Activated naive CD4-positive, alpha-beta T cell treated with anti-CD3 and anti-CD28 coated beads, Interleukin-2, amount 50 U/mL, for 72 hours (primary cell): Measurements from ENCODE around the gene MIB1. TPM values are rescaled to one million over a fixed set of nuclear protein-coding genes. Genes with fewer than 3 reads are reported as not detected.
A peak's percentile ranks its signal among the peaks of the same experiment; 100 is the strongest.
"Not testable (repeated sequence)": the region's sequence is repeated elsewhere in the genome, so short reads cannot be mapped to it uniquely, and the experiment has no call there.

Experiments
- ATAC-seq, 2 donors: fragments of 150-1000 bp; cut with Tn5 transposase; 2 replicates each; pipeline ENCODE4 v1.10.0; 2021; ENCODE audit warnings: mild to moderate bottlenecking in 2 of 2, moderate library complexity in 2 of 2
- DNase-seq, 2 donors: peaks; one replicate each; pipeline ENCODE4 v3.0.0; 2021 to 2022; ENCODE audit warnings: low spot score in 2 of 2
- H3K27ac Mint-ChIP-seq, 2 donors: one replicate each; pipeline ENCODE4 v1.8.0; 2022; ENCODE audit warnings: mild to moderate bottlenecking in 2 of 2, mixed read lengths in 2 of 2
- H3K36me3 Mint-ChIP-seq, 2 donors: one replicate each; pipeline ENCODE4 v1.8.0; 2022; ENCODE audit warnings: mixed read lengths in 2 of 2
- H3K9me3 Mint-ChIP-seq, 2 donors: one replicate each; pipeline ENCODE4 v1.8.0; 2022; ENCODE audit warnings: mixed read lengths in 2 of 2
- total RNA-seq, 2 donors: library from RNA; stranded (reverse); gene quantifications; one replicate each; pipeline ENCODE4 v1.2.3, GENCODE V29; 2022

Gene MIB1
- total RNA-seq, 2 donors from 2014 or later, result 32.5 to 43.7 TPM

DNA sequence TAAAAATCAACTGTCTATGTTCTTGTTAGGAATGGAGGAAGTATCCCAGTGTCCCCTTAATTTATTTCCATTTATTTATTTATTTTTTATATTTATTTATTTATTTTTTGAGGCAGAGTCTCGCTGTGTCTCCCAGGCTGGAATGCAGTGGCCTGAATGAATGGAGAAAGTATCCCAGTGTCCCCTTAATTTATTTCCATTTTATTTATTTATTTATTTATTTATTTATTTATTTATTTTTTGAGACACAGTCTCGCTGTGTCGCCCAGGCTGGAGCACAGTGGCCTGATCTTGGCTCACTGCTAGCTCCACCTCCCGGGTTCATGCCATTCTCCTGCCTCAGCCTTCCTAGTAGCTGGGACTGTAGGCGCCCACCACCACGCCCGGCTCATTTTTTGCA is 34.1 kb downstream of the MIB1 start:
- Mint-ChIP-seq H3K27ac (no peak overlapping the region), H3K36me3 (peaks cover 5 to 6% of the 10 kb centered on the region in 2 donors), H3K9me3 (no peaks in the 10 kb centered on the region)
- DNase-seq (no peak), ATAC-seq (no peak)

- no peaks in the 10 kb centered on the region for H3K9me3 Mint-ChIP-seq
- H3K27ac Mint-ChIP-seq, result peak overlapping the region in 1 of 2 donors; percentile 47
- H3K36me3 Mint-ChIP-seq, result peaks cover 5 to 20% of the 10 kb centered on the region in 2 donors
- ATAC-seq (no peak), DNase-seq (no peak)
Measured at GRCh38 chr18:21777814-21778213, 37.2 kb downstream of the MIB1 start.

DNA sequence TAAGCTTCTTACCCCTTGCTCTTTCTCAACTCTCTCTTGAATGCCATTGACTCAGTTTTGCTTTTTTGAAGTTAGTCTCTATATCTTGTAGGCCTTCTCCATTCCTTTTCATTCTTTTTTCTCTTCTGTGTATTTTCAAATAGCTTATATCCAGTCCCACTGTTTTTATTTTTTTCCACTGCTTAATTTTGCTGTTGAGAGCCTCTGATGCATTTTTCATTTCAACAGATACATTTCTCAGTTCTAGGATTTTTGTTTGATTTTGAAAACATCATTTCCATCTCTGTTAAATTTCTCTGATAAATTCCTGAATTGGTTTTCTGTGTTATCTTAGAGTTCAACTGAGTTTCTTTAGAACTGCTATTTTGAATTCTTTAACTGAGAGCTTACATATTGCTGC is 45.9 kb downstream of the MIB1 start:
- Mint-ChIP-seq H3K9me3 (peaks cover 0 to 14% of the 10 kb centered on the region in 2 donors), H3K36me3 (peaks cover 36 to 49% of the 10 kb centered on the region in 2 donors)

DNA sequence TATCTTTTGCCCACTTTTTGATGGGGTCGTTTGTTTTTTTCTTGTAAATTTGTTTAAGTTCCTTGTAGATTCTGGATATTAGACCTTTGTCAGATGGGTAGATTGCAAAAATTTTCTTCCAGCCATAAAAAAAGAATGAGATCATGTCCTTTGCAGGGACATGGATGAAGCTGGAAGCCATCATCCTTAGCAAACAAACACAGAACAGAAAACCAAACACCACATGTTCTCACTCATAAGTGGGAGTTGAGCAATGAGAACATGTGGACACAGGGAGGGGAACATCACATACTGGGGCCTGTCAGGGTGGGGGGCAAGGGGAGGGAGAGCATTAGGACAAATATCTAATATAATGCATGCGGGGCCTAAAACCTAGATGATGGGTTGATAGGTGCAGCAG is 55.5 kb downstream of the MIB1 start:
- not testable (repeated sequence) for ATAC-seq

More for the DNA sequence above, 45.9 kb downstream of the MIB1 start:
- DNase-seq (no peak), ATAC-seq (no peak)
- H3K27ac Mint-ChIP-seq, result no peak overlapping the region

GRCh38 chr18:21798126-21798525 is 57.5 kb downstream of the MIB1 start:
- peaks cover 6% of the 10 kb centered on the region in 2 donors for H3K36me3 Mint-ChIP-seq
- DNase-seq (no peak), ATAC-seq (no peak)
- no peak overlapping the region for H3K27ac Mint-ChIP-seq
- H3K9me3 Mint-ChIP-seq, result no peaks in the 10 kb centered on the region

More for the DNA sequence above, 55.5 kb downstream of the MIB1 start:
- not testable (repeated sequence) for H3K9me3 Mint-ChIP-seq, DNase-seq, H3K36me3 Mint-ChIP-seq, H3K27ac Mint-ChIP-seq

- Mint-ChIP-seq H3K27ac (no peak overlapping the region), H3K9me3 (no peaks in the 10 kb centered on the region), H3K36me3 (peaks cover 6% of the 10 kb centered on the region in 2 donors)
- no peak for DNase-seq
- no peak for ATAC-seq
Measured at GRCh38 chr18:21799721-21800120, 59.1 kb downstream of the MIB1 start.

DNA sequence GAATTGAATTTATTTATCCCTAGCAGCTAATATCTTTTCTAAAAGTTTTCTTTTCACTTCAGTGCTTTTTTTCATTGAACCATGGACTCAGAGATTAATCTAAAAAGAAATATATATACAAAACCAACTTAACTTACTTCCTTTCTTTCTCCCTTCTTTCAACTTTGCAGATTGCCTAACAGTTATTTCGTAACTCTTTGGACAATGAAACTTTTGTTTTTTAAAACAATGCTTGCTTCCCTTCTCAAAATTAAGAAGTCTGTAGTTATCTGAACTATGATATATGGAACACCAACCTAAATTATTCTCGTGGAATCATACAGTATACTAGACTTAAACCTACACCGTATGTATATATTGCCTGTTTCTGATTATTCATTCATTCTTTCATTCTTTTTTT is 62.9 kb downstream of the MIB1 start:
- H3K36me3 Mint-ChIP-seq, result peaks cover 4 to 8% of the 10 kb centered on the region in 2 donors
- no peaks in the 10 kb centered on the region for H3K9me3 Mint-ChIP-seq
- ATAC-seq (no peak), DNase-seq (no peak)
- no peak overlapping the region for H3K27ac Mint-ChIP-seq

- no peak for ATAC-seq
Measured at GRCh38 chr18:21805771-21806366, 65.3 kb downstream of the MIB1 start.

DNA sequence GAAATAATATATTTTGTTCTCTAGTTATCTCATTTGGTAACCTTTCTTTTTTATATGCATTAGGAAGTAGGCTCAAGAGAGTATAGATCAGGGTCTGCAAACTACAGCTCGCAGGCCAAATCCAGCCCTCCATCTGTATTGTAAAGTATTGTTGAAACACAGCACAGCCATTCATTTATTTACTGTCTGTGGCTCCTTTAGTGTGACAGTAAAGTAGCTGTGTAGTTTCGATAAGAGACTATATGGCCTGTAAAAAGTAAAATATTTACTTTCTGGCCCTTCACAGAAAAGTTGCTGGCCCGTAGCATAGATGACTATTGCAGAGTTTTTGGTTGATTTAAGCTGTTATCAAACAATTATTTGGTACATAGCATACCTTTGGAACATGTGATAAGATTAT is 67.6 kb downstream of the MIB1 start:
- Mint-ChIP-seq H3K27ac (no peak overlapping the region), H3K9me3 (no peaks in the 10 kb centered on the region), H3K36me3 (peaks cover 18 to 27% of the 10 kb centered on the region in 2 donors)

More at GRCh38 chr18:21805771-21806366, 65.3 kb downstream of the MIB1 start:
- no peak for DNase-seq
- Mint-ChIP-seq H3K36me3 (peaks cover 24 to 27% of the 10 kb centered on the region in 2 donors), H3K9me3 (no peaks in the 10 kb centered on the region), H3K27ac (no peak overlapping the region)

GRCh38 chr18:21809725-21810124 is 69.1 kb downstream of the MIB1 start:
- H3K36me3 Mint-ChIP-seq, result peaks cover 18 to 27% of the 10 kb centered on the region in 2 donors

More for the DNA sequence above, 67.6 kb downstream of the MIB1 start:
- ATAC-seq (no peak), DNase-seq (no peak)

DNA sequence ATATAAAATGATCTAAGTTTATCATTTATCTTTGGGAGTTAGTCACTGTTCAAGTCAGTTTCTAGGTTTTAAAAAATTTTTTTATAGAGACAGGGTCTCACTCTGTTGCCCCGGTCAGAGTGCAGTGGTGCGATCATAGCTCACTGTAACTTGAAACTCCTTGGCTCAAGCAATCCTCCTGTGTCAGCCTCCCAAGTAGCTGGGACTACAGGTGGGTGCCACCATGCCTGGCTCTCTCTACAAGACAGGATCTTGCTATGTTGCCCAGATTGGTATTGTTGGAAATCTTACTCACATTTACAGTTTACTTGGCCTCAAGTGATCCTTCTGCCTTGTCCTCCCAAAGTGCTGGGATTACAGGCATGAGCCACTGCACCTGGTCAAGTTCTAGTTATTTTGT is 74.5 kb downstream of the MIB1 start:
- peaks cover 9 to 13% of the 10 kb centered on the region in 2 donors for H3K36me3 Mint-ChIP-seq
- DNase-seq (no peak), ATAC-seq (no peak)
- no peaks in the 10 kb centered on the region for H3K9me3 Mint-ChIP-seq
- no peak overlapping the region for H3K27ac Mint-ChIP-seq

More at GRCh38 chr18:21809725-21810124, 69.1 kb downstream of the MIB1 start:
- ATAC-seq (no peak), DNase-seq (no peak)
- H3K27ac Mint-ChIP-seq, result no peak overlapping the region
- H3K9me3 Mint-ChIP-seq, result no peaks in the 10 kb centered on the region

DNA sequence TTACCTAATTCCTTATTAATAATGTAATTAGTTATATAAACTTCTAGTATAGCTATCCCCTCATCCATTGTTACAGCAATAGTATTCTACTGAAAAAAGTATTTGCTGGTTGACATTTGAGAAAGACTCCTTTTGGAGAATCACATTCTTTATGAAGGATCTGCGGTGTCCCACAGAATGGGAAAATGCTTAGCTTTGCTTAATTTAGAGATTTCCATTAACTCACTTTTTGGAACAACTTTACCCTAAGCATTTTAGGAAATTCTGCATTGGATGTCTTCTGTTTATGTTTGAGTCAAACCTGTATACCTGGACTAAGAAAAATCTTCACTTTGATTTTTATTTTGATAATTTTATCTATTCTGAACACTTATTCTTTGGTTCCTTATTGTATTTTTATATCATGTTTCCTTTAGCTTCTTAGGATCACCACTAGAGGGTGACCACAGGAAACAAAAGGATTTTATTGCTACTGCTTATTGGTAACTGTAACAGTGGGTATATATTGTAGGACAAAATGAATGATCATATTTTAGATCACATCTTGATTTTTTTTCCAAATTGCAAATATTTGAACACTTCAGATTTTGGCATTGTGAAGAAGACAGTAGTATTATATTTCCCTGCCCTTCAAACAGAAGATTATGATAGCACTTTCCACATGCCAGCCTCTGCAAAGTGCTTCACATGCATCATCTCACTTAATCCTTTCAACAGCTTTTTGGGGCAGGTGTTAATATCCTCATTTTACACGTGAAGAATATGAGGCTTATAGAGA is 79.6 kb downstream of the MIB1 start:
- ATAC-seq (no peak), DNase-seq (no peak)
- no peak overlapping the region for H3K27ac Mint-ChIP-seq
- peaks cover 6 to 14% of the 10 kb centered on the region in 2 donors for H3K36me3 Mint-ChIP-seq
- H3K9me3 Mint-ChIP-seq, result no peaks in the 10 kb centered on the region

GRCh38 chr18:21820811-21821143 is 80.2 kb downstream of the MIB1 start:
- ATAC-seq (no peak), DNase-seq (no peak)
- Mint-ChIP-seq H3K27ac (no peak overlapping the region), H3K36me3 (peaks cover 6 to 14% of the 10 kb centered on the region in 2 donors), H3K9me3 (no peaks in the 10 kb centered on the region)

DNA sequence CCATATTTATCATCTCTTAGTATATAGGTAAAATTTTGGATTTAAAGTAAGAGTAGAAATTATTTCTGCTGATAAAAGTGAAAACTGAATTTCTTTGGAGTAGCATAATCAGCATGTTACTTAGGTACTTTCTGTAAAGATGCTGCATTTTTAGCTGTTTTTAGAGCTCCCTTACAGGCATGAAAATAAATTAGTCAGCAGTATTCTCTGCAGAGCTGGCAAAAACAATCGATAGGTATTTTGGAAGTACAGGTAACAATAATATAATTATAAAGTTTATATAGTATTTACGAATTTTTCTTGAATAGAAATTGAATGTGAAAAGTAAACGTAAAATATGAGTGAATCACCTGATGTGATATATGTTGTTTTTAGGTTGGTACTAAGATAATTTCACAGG is 83.3 kb downstream of the MIB1 start:
- no peaks in the 10 kb centered on the region for H3K9me3 Mint-ChIP-seq
- no peak overlapping the region for H3K27ac Mint-ChIP-seq
- DNase-seq, result no peak
- no peak for ATAC-seq
- peaks cover 0 to 8% of the 10 kb centered on the region in 2 donors for H3K36me3 Mint-ChIP-seq

- ATAC-seq (no peak), DNase-seq (no peak)
- Mint-ChIP-seq H3K27ac (no peak overlapping the region), H3K36me3 (peaks cover 0 to 4% of the 10 kb centered on the region in 2 donors), H3K9me3 (no peaks in the 10 kb centered on the region)
Measured at GRCh38 chr18:21826196-21826595, 85.6 kb downstream of the MIB1 start.

GRCh38 chr18:21826641-21827302 is 86.2 kb downstream of the MIB1 start:
- ATAC-seq, result no peak
- no peak for DNase-seq
- Mint-ChIP-seq H3K9me3 (no peaks in the 10 kb centered on the region), H3K27ac (no peak overlapping the region), H3K36me3 (no peaks in the 10 kb centered on the region)

DNA sequence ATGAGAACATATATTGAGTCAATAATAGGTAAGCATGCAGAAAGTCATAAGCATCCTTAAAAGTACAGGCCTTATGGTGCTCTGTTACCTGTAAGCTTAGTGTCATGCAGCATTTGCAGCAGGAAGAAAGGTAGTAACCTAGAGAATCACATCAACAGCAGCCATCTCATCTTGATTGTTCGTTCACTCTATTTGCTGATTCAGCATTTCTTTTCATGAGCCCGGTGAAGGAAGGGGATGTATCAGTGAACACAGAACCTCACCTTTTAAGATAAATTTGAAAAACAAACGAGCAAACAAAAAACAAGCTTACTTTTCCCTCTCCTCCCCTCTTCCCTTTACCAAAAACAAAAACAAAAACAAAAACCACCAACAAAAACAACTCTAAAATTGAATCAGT is 89.9 kb downstream of the MIB1 start:
- H3K27ac Mint-ChIP-seq, result no peak overlapping the region
- ATAC-seq (no peak), DNase-seq (no peak)
- H3K36me3 Mint-ChIP-seq, result no peaks in the 10 kb centered on the region
- H3K9me3 Mint-ChIP-seq, result no peaks in the 10 kb centered on the region
